HCT116 (cell line): ENCODE data around the gene VMP1. TPM values are rescaled to one million over a fixed set of nuclear protein-coding genes. Genes with fewer than 3 reads are reported as not detected.

ENCODE experiments used
- ATAC-seq: fragments of 200-7000 bp; cut with Tn5 transposase; 2 replicates; pipeline ENCODE4 v1.9.1; 2020; ENCODE audit warnings: mild to moderate bottlenecking, moderate library complexity
- BruUV-seq: library from RNA; stranded (reverse); fragments of 400-500 nt; replicated peaks from 2 replicates; lab custom pipeline; 2021; lab: Mats Ljungman, UMichigan
- CTCF ChIA-PET: fragments of 300-600 bp; sonication (Branson Sonifier 250); formaldehyde crosslinking; loops from one replicate; lab custom pipeline; 2021; ENCODE audit warnings: antibody characterized with exemption; lab: Charles Lee
- POLR2A ChIA-PET: fragments of 300-600, 350-600 bp; sonication (Branson Sonifier 250); formaldehyde crosslinking; loops from one replicate; lab custom pipeline; 2021; ENCODE audit warnings: antibody characterized with exemption; lab: Charles Lee
- RAD21 ChIA-PET, 2 experiments: fragments of 300-600 bp; sonication (Branson Sonifier 250); formaldehyde crosslinking; loops; one replicate each; lab custom pipeline; 2023; ENCODE audit warnings: low total read pairs in 2 of 2; ENCODE audit not compliant: uncharacterized antibody in 2 of 2, unreplicated experiment in 2 of 2, low non-redundant PET in 1 of 2; lab: Charles Lee
- DNase-seq: peaks from one replicate; pipeline ENCODE4 v3.0.0-alpha.2; 2010; ENCODE audit warnings: low read depth, low spot score
- H2AFZ ChIP-seq: fragments of 200-600 bp; shearing (Covaris generic), sonication (generic); 2 replicates; pipeline ENCODE4 v1.6.1; 2017; ENCODE audit warnings: low read depth, mixed run types, mixed read lengths, antibody characterized with exemption, low read length; ENCODE audit not compliant: poor library complexity, severe bottlenecking
- H3K27ac ChIP-seq: 2 replicates; pipeline ENCODE4 v1.5.1; 2012; ENCODE audit warnings: low read depth, low read length
- H3K27me3 ChIP-seq: fragments of 200-600 bp; sonication (generic); 2 replicates; pipeline ENCODE4 v1.6.1; 2016; ENCODE audit warnings: mixed run types, low read length, mixed read lengths; ENCODE audit not compliant: insufficient read depth
- H3K36me3 ChIP-seq, 2 experiments: fragments of 200-500 bp in 1 of 2; fragments of 200-600 bp in 1 of 2; sonication (Bioruptor generic) in 1 of 2; sonication (generic) in 1 of 2; 2 replicates each; pipeline versions ENCODE4 v1.5.1 to v1.6.1; 2014 to 2016; ENCODE audit warnings: low read length in 2 of 2, inconsistent platforms in 1 of 2, mixed read lengths in 1 of 2, mixed run types in 1 of 2; ENCODE audit not compliant: insufficient read depth in 2 of 2, control insufficient read depth in 1 of 2
- H3K4me1 ChIP-seq, 2 experiments: fragments of 200-600 bp in 1 of 2; sonication (generic) in 1 of 2; 2 replicates each; pipeline versions ENCODE4 v1.5.1 to v1.6.1; 2012 to 2017; ENCODE audit warnings: low read length in 2 of 2, inconsistent platforms in 1 of 2, mild to moderate bottlenecking in 1 of 2, mixed read lengths in 1 of 2, mixed run types in 1 of 2, moderate library complexity in 1 of 2; ENCODE audit not compliant: insufficient read depth in 2 of 2, control insufficient read depth in 1 of 2
- H3K4me2 ChIP-seq: fragments of 200-600 bp; sonication (generic); 2 replicates; pipeline ENCODE4 v1.6.1; 2017; ENCODE audit warnings: mixed run types, low read length, mixed read lengths
- H3K4me3 ChIP-seq, 2 experiments: fragments of 200-600 bp in 1 of 2; sonication (generic) in 1 of 2; replicated peaks in 1 of 2; 2 replicates each; pipeline ENCODE4 v1.5.1; 2011 to 2016; ENCODE audit warnings: low read length in 2 of 2, control low read depth in 1 of 2, low read depth in 1 of 2, mild to moderate bottlenecking in 1 of 2, mixed read lengths in 1 of 2, mixed run types in 1 of 2
- H3K79me2 ChIP-seq: fragments of 200-600 bp; sonication (generic); 2 replicates; pipeline ENCODE4 v1.6.1; 2017; ENCODE audit warnings: mild to moderate bottlenecking, mixed run types, low read length, moderate library complexity, mixed read lengths; ENCODE audit not compliant: insufficient read depth
- H3K9ac ChIP-seq: fragments of 200-600 bp; sonication (generic); 2 replicates; pipeline ENCODE4 v1.6.1; 2016; ENCODE audit warnings: low read length, mixed read lengths
- H3K9me2 ChIP-seq: fragments of 200-600 bp; sonication (generic), shearing (Covaris generic); 2 replicates; pipeline ENCODE4 v1.6.1; 2017; ENCODE audit warnings: mixed run types, mild to moderate bottlenecking, moderate library complexity; ENCODE audit not compliant: insufficient read depth
- H3K9me3 ChIP-seq, 2 experiments: fragments of 200-500 bp in 1 of 2; fragments of 200-600 bp in 1 of 2; sonication (Bioruptor generic) in 1 of 2; sonication (generic) in 1 of 2; 2 replicates each; pipeline ENCODE4 v1.6.1; 2014 to 2017; ENCODE audit warnings: low read length in 2 of 2, mixed read lengths in 2 of 2, inconsistent platforms in 1 of 2, low read depth in 1 of 2, mild to moderate bottlenecking in 1 of 2, mixed run types in 1 of 2, moderate library complexity in 1 of 2; ENCODE audit not compliant: control insufficient read depth in 1 of 2, insufficient read depth in 1 of 2
- H4K20me1 ChIP-seq: fragments of 200-600 bp; sonication (generic), shearing (Covaris generic); 2 replicates; pipeline ENCODE4 v1.6.1; 2017; ENCODE audit warnings: mixed run types, mild to moderate bottlenecking, moderate library complexity; ENCODE audit not compliant: insufficient read depth
- CBX3 ChIP-seq: IDR thresholded peaks from 2 replicates; pipeline ENCODE4 v1.6.1; 2012; ENCODE audit warnings: low read depth
- CEBPB ChIP-seq: IDR thresholded peaks from 2 replicates; pipeline ENCODE4 v1.6.1; 2012; ENCODE audit warnings: low read depth
- EGR1 ChIP-seq: IDR thresholded peaks from 2 replicates; pipeline ENCODE4 v1.6.1; 2012; ENCODE audit warnings: low read depth
- EZH2phosphoT487 ChIP-seq: fragments of 200-600 bp; IDR thresholded peaks from 2 replicates; pipeline ENCODE4 v1.6.1; 2018; ENCODE audit warnings: antibody characterized with exemption, borderline replicate concordance
- JUND ChIP-seq: IDR thresholded peaks from 2 replicates; pipeline ENCODE4 v1.6.1; 2012
- POLR2AphosphoS5 ChIP-seq: IDR thresholded peaks from 2 replicates; pipeline ENCODE4 v1.6.1; 2011; ENCODE audit warnings: mild to moderate bottlenecking, low read depth, low read length, moderate library complexity
- REST ChIP-seq: IDR thresholded peaks from 2 replicates; pipeline ENCODE4 v1.6.1; 2012; ENCODE audit warnings: low read depth
- SP1 ChIP-seq: IDR thresholded peaks from 2 replicates; pipeline ENCODE4 v1.6.1; 2012; ENCODE audit warnings: low read depth
- SRF ChIP-seq: IDR thresholded peaks from 2 replicates; pipeline ENCODE4 v1.6.1; 2012; ENCODE audit warnings: low read depth
- TCF7L2 ChIP-seq: IDR thresholded peaks from 2 replicates; pipeline ENCODE4 v1.7.0; 2011; ENCODE audit warnings: borderline replicate concordance, inconsistent platforms; ENCODE audit not compliant: insufficient read depth, insufficient read length; ENCODE audit errors: extremely low read depth
- ZNF274 ChIP-seq: fragments of 200-500 bp; sonication (Bioruptor generic); IDR thresholded peaks from 2 replicates; pipeline ENCODE4 v1.6.1; 2014; ENCODE audit warnings: mild to moderate bottlenecking, low read depth, low read length, inconsistent platforms
- intact Hi-C: fragments of 100-400 bp; cut with micrococcal nuclease; formaldehyde crosslinking; loops from 2 replicates; pipeline ENCODE4 v1.10.0; 2022
- total RNA-seq: library from RNA; stranded (reverse); gene quantifications from one replicate; pipeline ENCODE4 v1.2.1, GENCODE V29; 2021; ENCODE audit not compliant: unreplicated experiment
- TF ChIP-seq, protein P1 (sequence below), 3 experiments: fragments of 200-600 bp in 1 of 3; sonication (generic) in 1 of 3; IDR thresholded peaks in 2 of 3; conservative IDR thresholded peaks in 1 of 3; 2 replicates each; pipeline ENCODE4 v1.5.1; 2012 to 2017; ENCODE audit warnings: low read depth in 2 of 3, low read length in 2 of 3, antibody characterized with exemption in 1 of 3, borderline replicate concordance in 1 of 3, control low read depth in 1 of 3, mild to moderate bottlenecking in 1 of 3, mixed read lengths in 1 of 3, mixed run types in 1 of 3, moderate library complexity in 1 of 3; ENCODE audit not compliant: insufficient read depth in 1 of 3
- TF ChIP-seq, protein P2 (sequence below): IDR thresholded peaks from 2 replicates; pipeline ENCODE4 v1.6.1; 2012

The VMP1 gene
- total RNA-seq, 1 experiment from 2014 or later = 366 TPM

- H3K79me2 ChIP-seq = peaks cover 46% of the 10 kb centered on the region
- H3K4me1 ChIP-seq = peaks cover 76 to 89% of the 10 kb centered on the region in 2 experiments
- no TSS peak for BruUV-seq
Measured at GRCh38 chr17:59827721-59828477, 120.4 kb downstream of the VMP1 start.

GRCh38 chr17:59828478-59828760, 121.0 kb downstream of the VMP1 start:
- no peaks in the 10 kb centered on the region for H3K9me2 ChIP-seq
- RAD21 ChIA-PET = no interaction called here
- no peaks in the 10 kb centered on the region for H3K36me3 ChIP-seq
- POLR2A ChIA-PET = interaction anchor here (0.7 to 9.2 kb wide), 9 partner anchors 7 to 74 kb away, joined by 3 to 228 read pairs (median 4); no protein-coding TSS in a partner anchor
- no peaks in the 10 kb centered on the region for H3K9me3 ChIP-seq
- no peaks in the 10 kb centered on the region for H4K20me1 ChIP-seq
- ATAC-seq (no peak), DNase-seq (no peak)
- peaks cover 81 to 95% of the 10 kb centered on the region in 2 experiments for H3K4me1 ChIP-seq
- H3K9ac ChIP-seq = peak overlapping the region; percentile 60
- H3K27me3 ChIP-seq = no peaks in the 10 kb centered on the region
- no TSS peak for BruUV-seq
- peak overlapping the region; percentile 60 for H3K4me2 ChIP-seq
- intact Hi-C loops = no loop called here
- H3K4me3 ChIP-seq = no peak overlapping the region; a peak in 2 of 4 replicates
- H3K27ac ChIP-seq = peak overlapping the region; percentile 97
- H3K79me2 ChIP-seq = peaks cover 50% of the 10 kb centered on the region
- no peak overlapping the region for H2AFZ ChIP-seq
- CTCF ChIA-PET = interaction anchor here (1.5 kb wide), 1 partner anchor 74 kb away, joined by 8 read pairs; no protein-coding TSS in a partner anchor
- TF ChIP-seq, protein P1, sequence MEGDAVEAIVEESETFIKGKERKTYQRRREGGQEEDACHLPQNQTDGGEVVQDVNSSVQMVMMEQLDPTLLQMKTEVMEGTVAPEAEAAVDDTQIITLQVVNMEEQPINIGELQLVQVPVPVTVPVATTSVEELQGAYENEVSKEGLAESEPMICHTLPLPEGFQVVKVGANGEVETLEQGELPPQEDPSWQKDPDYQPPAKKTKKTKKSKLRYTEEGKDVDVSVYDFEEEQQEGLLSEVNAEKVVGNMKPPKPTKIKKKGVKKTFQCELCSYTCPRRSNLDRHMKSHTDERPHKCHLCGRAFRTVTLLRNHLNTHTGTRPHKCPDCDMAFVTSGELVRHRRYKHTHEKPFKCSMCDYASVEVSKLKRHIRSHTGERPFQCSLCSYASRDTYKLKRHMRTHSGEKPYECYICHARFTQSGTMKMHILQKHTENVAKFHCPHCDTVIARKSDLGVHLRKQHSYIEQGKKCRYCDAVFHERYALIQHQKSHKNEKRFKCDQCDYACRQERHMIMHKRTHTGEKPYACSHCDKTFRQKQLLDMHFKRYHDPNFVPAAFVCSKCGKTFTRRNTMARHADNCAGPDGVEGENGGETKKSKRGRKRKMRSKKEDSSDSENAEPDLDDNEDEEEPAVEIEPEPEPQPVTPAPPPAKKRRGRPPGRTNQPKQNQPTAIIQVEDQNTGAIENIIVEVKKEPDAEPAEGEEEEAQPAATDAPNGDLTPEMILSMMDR (IDR thresholded peaks at IDR 0.05 in 2 of 3, conservative IDR thresholded peaks at IDR 0.05 in 1 of 3; ENCODE audit: borderline replicate concordance in 1 of 3, insufficient read depth in 1 of 3, low read depth in 2 of 3, low read length in 2 of 3) = no peak
- TF ChIP-seq EZH2phosphoT487 = no peak
- TF ChIP-seq CEBPB = no peak
- no peak for TF ChIP-seq POLR2AphosphoS5
- TF ChIP-seq REST = no peak
- no peak for TF ChIP-seq SRF
- no peak for TF ChIP-seq EGR1
- TF ChIP-seq JUND = no peak
- TF ChIP-seq, protein P2, sequence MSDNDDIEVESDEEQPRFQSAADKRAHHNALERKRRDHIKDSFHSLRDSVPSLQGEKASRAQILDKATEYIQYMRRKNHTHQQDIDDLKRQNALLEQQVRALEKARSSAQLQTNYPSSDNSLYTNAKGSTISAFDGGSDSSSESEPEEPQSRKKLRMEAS = no peak
- TF ChIP-seq CBX3 = no peak
- TF ChIP-seq TCF7L2 = no peak

More at GRCh38 chr17:59827721-59828477, 120.4 kb downstream of the VMP1 start:
- Histone ChIP-seq H3K27me3 (no peaks in the 10 kb centered on the region), H4K20me1 (no peaks in the 10 kb centered on the region), H3K4me3 (no peak overlapping the region), H3K4me2 (peak overlapping the region; percentile 60), H3K27ac (peak overlapping the region; percentile 97), H3K36me3 (no peaks in the 10 kb centered on the region), H2AFZ (no peak overlapping the region), H3K9me3 (no peaks in the 10 kb centered on the region), H3K9ac (peak overlapping the region; percentile 60), H3K9me2 (no peaks in the 10 kb centered on the region)
- ChIA-PET RAD21 (interaction anchor here in 1 of 2 experiments (0.7 kb wide), 1 partner anchor 71 kb away, joined by 3 read pairs; no protein-coding TSS in a partner anchor), CTCF (interaction anchor here (0.5 to 1.5 kb wide), 3 partner anchors 10 to 74 kb away, joined by 3 to 8 read pairs (median 4); no protein-coding TSS in a partner anchor), POLR2A (interaction anchor here (0.6 to 9.2 kb wide), 11 partner anchors 8 to 308 kb away, joined by 3 to 228 read pairs (median 4); no protein-coding TSS in a partner anchor)
- ATAC-seq = no peak
- peak; percentile 20; the same call in 1 of the 2 replicates for TF ChIP-seq SP1
- no peak; the same call in 1 of the 2 replicates for TF ChIP-seq POLR2AphosphoS5
- no peak for TF ChIP-seq ZNF274
- TF ChIP-seq SRF = no peak
- intact Hi-C loops = no loop called here
- DNase-seq = no peak
